HG02798 (cell line): ENCODE measurements around the gene CCDC171.
A peak's percentile ranks its signal among the peaks of the same experiment; 100 is the strongest.
"Not testable (repeated sequence)": the region's sequence is repeated elsewhere in the genome, so short reads cannot be mapped to it uniquely, and the experiment has no call there.

Source experiments
- ATAC-seq: cut with Tn5 transposase; IDR thresholded peaks from one replicate; pipeline ENCODE4 v1.9.1; 2021; ENCODE audit warnings: mild to moderate bottlenecking; ENCODE audit not compliant: unreplicated experiment, poor library complexity

Gene CCDC171

GRCh38 chr9:15670246-15670645 lies 117.4 kb downstream of the CCDC171 start:
- ATAC-seq: peak; percentile 72

DNA sequence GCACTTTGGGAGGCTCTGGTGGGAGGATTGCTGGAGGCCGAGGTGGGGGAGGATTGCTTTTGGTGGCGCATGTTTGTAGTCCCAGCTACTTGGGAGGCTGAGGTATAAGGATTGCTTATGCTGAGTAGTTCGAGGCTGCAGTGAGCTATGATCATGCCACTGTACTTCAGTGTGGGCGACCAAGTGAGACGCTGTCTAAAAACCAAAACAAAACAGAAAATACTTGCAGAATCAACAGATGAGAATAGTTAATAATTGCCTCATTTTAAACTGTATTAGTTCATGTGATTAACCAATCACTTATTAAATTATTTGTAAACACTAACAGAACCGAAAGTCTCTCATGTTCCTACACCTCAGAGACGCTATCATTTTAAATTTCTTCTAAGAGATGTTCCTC lies 118.1 kb downstream of the CCDC171 start:
- ATAC-seq: peak; percentile 62

DNA sequence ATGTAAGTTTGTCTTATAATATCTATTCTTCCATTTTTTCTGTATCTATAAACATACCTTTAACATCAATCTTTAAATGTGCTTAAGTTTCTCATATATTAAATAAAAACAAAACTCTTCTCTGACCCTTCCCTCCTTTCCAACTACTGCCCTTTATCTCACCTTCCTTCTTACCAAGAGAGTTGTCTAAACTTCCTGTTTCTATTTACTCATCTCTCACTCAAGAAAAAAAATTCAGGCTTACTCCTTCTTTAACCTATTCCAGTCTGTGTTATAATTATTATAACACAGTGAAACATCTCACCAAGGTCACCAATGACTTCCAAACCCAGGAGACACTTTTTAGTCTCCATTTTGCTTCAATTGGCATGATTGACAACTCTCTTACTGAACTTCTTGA lies 140.9 kb downstream of the CCDC171 start:
- ATAC-seq: no peak

- no peak for ATAC-seq
Measured at GRCh38 chr9:15696979-15697378, 144.1 kb downstream of the CCDC171 start.

- ATAC-seq: no peak
Measured at GRCh38 chr9:15697446-15697851, 144.6 kb downstream of the CCDC171 start.

- ATAC-seq: not testable (repeated sequence)
Measured at GRCh38 chr9:15699876-15700559, 147.2 kb downstream of the CCDC171 start.

DNA sequence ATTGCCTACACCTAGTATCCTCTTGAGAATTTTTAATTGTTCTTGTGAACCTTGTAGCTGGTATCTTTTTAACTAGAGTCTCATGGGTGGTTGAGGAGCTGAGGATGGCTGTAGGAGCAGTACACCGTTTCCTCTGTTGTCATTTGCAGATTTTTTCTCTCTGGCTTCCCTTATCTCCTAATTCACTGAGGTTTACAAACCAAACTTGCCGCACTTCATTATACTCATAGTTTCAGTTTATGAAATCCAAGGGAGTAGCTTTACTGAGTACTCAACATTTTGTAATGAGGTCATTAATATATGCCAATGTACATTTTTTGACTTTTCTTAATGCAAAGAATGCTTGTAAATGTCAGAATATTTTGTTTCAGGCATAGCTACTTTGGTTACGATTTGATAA lies 154.2 kb downstream of the CCDC171 start:
- no peak for ATAC-seq

GRCh38 chr9:15711531-15711930 lies 158.7 kb downstream of the CCDC171 start:
- no peak for ATAC-seq

DNA sequence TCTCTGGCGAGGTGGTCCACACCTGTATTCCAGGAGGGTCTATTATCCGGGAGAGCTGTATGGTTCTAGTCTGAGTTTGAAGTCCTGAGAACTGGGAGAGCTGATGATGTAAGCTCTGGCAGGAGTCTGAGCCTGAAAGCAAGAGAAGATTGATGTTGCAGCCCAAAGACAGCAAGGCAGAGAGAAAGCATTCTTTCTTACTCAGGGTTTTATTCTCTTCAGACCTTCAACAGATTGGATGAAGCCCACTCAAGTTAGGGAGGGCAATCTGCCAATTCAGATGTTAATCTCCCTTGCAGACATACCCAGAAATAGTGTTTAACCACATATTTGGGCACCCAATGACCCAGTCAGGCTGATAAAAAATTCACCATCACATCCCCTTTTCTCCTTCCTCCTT lies 159.1 kb downstream of the CCDC171 start:
- ATAC-seq: no peak

DNA sequence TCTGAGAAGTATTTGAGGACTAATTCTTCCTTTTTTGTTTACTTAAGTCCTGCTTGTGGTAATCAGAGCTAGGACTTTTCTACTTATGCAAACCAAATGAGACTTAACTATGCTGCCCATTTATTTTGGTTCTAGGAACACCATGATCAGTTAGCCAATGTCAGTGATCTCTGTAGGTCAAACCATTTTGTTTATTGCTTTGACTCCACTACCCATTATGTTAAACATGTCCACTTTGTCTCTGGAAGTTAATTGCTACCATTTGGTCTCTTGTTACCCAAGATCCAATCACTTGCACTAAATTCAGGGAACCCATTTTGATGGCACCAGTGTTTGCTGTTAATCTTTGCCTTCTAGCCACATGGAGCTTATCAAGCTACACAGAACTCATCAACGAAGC lies 161.9 kb downstream of the CCDC171 start:
- no peak for ATAC-seq

DNA sequence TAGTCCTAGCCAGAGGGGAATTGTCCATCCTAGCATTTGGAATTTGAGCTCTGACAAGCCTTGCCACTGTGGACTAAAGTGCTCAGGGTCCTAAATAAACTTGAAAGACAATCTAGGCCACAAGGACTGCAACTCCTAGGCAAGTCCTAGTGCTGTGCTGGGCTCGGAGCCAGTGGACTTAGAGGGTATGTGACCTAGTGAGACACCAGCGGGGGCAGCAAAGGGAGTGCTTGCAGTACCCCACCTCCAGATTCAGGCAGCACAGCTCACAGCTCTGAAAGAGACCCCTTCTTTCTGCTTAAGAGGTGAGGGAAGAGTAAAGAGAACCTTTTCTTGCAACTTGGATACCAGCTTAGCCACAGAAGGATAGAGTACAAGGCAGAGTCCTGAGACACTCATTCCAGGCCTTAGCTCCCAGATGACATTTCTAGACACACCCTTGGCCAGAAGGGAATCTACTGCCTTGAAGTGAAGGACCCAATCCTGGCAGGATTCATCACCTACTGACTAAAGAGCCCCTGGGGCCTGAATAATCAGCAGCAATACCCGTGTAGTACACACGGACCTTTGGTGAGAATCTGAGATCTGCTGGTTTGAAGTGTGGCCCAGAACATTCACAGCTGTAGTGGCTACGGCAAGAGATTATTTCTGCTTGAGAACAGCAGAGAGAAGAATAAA lies 164.6 kb downstream of the CCDC171 start:
- no peak for ATAC-seq

GRCh38 chr9:15718423-15718822 lies 165.6 kb downstream of the CCDC171 start:
- no peak for ATAC-seq

- no peak for ATAC-seq
Measured at GRCh38 chr9:15720861-15721260, 168.0 kb downstream of the CCDC171 start.

DNA sequence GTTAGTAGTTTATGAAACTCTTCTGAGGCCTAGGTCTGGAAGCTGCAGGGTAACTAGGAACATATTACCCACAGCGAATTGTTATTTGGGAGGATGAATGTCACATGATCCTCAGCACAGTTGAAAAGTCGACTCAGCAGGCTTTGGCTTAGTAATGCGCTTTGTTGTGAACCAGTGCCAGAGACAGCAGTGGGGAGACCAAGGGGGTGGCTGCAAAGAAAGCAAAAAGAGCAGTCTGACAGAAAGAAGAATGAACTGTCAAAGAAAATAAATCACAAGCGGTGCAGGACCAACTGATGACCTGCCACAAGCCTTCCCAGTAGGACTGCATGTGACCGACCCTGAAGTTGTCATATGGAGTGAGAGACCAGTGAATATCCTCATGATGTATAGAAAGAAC lies 170.0 kb downstream of the CCDC171 start:
- no peak for ATAC-seq

DNA sequence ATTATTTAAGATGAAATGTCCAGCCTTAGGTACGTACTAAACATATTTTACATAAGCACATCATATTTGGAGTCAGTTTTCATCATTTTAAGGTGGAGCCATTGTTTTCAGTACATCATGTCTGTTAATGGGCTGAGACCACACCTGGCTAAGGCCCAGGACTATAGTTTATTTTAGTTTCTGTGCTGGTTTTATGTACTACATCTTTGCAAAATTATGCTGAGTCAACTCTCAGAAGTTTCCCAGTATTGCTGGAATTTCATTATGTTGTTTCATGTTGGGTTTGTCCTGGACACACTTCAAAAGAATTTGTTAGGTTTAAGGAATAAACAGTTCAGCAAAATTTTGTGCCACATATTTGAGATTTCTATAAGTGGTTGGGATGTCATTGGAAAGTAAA lies 171.2 kb downstream of the CCDC171 start:
- ATAC-seq: no peak

DNA sequence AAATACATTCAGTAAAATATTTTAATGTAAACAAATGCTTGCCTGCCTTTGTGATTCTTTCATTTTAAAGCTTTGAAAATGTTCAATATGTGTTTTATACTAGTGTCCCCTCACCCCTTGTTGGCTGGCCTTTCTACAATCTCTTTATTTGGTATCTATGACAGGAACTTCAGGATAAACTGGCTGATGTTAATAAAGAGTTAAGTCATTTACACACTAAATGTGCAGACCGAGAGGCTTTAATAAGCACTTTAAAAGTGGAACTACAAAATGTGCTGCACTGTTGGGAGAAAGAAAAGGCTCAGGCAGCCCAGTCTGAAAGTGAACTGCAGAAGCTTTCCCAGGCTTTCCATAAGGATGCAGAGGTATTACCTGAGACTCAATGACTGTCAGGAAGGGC lies 171.8 kb downstream of the CCDC171 start:
- ATAC-seq: no peak

DNA sequence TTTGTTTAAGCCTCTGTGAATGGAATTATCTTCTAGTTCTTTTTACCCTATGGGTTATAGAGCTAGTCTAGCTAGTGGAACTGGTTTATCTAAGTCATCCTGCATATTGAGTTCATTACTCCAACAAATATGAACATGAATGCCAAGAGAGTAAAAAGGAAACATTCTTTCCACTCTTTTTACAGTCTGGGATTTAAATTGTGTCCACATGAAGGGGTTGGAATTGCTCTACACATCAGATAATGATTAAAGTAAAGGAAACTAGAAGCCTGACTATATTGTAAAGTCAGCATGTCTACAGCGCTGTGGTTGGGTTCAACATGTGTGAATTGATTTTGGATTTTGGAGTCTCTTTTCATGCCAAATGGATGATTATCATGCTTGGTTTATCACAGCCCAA lies 173.1 kb downstream of the CCDC171 start:
- no peak for ATAC-seq

DNA sequence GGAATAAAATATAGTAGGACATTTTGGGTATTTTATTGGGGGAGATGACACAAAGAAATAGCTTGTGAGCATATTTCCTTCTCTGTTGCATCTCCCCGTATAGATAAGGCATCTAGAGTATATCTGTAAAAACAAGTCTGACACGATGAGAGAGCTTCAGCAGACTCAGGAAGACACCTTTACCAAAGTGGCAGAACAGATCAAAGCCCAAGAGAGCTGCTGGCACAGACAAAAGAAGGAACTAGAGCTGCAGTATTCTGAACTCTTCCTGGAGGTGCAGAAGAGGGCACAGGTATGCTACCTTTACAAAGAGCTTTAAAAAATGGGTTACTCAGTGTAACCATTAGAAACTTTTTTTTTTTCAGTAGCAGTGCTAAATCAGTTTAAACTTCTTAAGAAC lies 176.7 kb downstream of the CCDC171 start:
- no peak for ATAC-seq

DNA sequence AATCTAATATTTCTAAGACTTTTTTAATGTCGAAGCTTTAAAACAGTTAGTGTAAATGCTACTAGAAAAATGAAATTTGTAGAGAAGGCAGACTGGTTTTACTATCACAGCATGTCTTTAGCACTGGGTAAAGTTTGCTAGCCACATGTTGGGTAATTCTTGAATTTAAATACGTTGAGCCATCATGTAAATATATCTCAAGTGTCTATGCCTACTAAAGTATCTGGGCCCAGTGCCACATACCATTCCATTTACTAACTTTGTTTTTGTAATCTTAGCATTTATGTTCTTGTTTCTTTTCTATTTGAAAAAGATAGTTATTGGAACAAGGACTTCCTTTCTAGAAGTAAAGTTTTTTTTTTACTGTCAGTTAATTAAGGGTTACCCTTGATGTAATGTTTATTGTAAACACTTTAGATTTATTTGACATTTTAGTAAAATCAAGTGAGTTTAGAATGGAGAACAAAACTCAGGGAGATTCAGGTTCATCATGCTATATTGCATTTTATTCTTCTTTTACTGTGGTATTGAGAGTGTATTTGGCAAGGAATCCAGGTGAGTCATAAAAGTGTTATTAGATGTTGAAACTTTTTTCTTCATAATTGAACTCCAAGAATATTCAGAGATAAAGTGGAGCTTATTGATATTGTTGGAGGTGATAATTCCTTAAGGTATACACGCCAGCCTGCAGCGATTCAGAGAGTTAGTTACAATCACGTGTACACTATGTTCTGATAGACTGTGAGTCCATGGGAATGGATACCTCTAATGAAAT lies 182.4 kb downstream of the CCDC171 start:
- no peak for ATAC-seq

- no peak for ATAC-seq
Measured at GRCh38 chr9:15736569-15736968, 183.7 kb downstream of the CCDC171 start.

DNA sequence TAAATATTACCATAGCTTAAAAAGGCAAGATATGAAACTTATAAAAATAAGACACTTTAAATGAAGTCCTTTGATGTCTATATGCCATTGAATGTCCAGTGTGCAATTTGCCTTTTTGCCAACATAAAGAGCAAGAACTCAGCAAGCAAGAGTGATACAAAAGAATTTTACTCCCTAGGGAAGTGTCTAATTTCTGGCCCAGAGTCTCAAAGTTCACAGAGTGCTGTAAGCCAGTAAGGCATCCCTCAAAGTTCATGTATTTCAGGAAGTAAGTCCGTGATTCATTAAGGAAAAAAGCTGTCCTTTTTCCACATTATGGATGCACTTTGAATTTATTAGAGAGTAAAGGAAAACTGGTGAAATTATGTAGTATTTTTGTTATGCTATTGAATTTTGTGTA lies 185.2 kb downstream of the CCDC171 start:
- ATAC-seq: no peak
